Mesenteric fat pad (tissue), 1 donor: Measurements from ENCODE around the gene POLR2L. TPM values are rescaled to one million over a fixed set of nuclear protein-coding genes. Genes with fewer than 3 reads are reported as not detected.

Source experiments
- DNase-seq: peaks from one replicate; pipeline ENCODE4 v3.0.0-alpha.2; 2020; ENCODE audit warnings: low spot score
- total RNA-seq: library from RNA; stranded (reverse); fragmentation: NEBNext Ultra II Directional; extraction: Animal tissue kit (Norgen Biotek cat#: 25700); gene quantifications from one replicate; pipeline ENCODE4 v1.2.1, GENCODE V29; 2021
- donor health status: DM: yes; HTN: yes; CAD: no.

POLR2L gene
- total RNA-seq, 1 donor from 2014 or later = 203 TPM

DNA sequence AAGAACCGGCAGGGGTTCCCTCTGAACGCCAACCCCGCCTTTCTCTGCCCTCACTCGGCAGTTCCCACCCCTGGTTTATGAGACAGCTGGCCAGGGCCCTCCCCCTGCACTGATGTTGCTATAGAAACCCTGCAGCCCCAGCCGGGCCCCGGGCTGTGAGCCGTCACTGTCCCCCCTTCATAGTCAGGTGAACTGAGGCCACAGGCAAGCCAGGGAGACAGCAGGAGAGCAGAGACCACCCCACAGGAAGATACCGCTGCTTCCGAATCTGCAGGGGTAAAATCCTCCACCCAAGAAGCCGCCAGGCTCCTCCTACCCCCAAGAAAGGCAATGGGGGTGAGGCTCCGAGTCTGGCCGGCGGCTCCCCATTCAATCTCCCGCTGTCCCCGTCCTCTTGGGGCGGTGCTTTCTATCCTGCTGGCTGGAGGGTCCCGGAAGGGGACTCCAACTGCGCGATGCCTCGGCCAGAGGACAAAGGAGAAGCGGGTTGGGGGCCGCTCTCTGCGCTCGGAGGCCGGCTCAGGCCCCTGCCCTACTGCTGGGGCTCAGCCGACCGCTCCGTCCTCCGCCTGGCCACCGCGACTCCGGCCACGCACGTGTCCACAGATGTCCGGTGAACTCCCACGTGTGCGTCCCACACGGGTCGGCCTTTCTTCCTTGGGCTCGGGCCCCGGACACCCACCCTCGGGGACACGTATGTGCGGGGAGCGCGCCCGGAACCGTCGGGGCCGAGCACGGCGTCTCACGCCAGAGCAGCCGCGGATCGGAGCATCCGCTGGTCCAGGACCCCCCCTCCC is 44.8 kb downstream of the POLR2L start:
- no peak for DNase-seq

DNA sequence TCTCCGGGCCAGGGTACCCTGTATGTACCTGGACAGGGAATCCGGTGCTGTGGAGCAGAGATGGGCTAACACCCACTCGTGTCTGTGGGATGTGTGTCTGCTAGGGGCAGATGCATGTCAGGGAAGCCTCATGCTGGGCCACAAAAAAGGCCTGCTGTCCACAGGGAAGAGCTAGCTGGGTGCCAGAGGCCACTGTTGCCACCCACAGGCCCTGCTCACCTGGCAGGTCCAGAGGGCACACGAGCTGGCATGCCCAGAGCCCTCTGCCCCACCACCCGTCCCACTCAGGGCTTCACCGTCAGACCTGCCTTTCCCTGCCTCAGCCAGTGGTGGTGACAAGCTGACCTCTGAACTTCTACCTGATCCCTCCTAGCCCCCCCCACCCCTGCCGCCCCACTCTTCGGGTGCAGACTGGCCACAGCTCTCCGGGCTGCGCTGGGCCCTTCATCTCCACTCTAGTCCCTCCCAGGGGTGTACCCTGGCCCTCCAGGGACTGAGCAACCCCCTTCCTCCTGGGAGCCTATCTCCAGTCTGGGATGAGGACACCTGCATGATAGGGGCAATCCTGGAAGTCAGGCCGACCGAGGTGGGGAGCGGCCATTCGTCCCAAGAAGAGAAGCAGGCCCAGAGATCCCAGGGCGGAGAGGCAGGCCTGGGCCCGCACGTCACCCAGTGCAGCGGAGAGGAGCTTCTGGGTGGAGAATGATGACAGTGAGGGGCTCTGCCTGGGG is 45.6 kb downstream of the POLR2L start:
- DNase-seq = no peak

DNA sequence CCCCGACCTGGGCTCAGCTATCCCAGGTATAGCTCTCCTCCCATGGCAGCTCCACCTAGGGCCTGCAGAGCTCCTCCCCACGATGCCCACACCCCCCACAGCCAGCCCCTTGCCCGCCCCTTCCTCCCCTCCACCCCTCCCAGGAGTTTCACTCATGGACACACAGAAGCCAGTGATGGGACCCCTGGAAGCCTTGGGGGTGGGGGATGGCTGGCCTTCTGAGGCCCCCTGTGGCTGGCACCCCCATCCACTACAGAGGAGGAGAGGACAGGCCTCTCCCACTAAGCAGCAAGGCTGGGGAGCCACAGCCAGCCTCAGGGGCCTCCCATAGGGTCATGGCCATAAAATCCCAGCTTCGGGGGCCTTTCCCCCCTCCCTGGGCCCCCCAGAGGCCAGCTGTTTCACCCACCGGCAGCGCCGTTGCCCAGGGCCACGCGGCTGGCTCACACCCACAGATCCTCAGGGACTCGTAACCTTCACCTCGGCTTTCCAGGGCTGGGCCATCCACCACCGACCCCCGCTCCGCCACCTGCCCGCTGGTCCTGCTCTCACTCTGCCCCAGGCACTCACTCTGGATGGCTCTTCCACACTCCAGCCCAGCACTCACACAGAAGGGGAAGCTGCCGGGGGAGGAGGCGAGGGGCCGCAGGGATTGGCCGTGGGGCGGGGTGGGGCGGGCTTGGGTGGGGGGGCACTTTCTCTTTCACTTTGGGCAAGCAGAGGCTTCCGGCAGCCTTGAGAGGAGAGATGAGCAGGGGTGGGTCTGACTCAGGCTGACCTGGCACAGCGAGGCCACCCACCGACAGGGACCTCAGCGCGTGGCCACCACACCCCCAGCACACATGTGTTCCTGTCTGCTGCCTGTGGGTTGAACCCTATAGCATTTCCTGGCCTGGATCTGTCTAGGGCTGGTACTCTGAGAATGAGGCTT is 46.4 kb downstream of the POLR2L start:
- DNase-seq = no peak

DNA sequence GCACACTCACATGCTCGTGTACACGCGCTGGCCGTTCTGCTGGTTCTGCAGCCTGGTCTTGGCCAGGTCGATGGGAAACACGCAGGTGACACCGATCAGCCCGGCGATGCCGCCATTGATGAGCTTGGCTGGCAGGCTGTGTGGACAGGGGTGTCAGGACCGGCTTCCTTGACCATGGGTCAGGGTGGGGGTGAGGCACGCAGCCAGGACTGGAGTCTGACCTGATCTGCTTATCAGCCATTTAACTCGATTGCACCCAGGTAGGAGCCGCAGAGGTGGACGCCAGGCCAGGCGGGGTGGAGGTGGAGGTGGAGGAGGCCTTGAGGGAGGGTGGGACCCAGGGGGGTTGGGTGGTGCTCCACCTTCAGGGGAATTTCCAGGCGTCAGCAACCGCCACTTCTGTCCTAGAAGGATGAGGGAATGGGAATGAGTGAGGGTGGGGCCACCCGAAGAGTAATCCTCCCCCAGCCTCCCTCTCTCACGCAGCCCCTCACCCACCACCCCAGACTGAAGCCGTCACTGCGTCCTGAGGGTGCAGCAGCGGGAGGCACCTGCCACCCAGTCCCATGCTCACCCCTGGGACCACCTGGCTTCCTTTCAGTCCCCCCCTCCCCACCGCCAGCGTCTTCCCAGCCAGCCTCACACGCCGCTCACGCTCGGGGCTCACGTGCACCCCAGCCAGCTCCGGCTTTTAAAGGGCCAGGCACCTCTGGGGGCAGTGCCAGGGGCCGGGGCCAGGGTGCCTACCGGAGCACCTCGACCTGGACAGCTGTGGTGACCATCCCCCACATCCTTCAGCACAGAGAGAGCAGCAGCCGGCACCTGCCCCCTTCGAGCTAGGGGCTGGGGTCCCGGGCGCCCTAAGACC is 47.3 kb downstream of the POLR2L start:
- DNase-seq = no peak

DNA sequence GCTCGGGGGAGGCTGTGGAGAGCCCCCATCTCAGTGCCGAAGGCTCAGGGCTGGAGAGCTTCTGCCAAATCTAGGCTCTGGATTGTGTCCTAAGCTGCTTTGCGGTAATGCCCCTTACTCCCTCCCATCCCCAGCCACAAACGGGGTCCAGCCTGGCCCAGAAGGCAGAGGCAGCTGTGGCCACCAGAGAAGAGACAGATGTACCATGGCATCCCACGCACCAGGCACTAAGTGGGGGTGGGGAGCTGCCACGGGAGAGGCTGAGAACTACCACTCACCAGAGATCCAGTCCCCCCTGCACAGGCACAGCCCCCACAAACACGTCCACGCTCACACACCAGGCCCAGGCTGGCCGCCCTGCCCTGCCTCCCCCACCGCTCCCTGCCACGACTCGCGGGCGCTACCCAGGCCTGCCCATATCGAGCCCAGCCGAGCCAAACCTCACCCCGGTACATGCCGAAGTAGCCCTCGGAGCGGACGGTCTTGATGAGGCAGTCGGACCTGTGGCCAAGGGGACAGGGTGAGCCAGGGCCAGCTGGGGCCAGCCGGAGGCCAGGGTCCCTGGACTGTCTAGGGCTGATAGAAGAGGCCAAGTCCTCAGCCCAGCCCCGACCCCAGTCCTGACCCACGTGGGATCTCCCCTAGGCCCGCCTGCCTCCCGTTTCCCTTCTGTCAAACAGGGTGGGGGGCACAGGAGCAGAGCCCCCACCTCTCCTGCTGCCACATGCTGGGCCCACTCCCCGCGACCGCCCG is 48.1 kb downstream of the POLR2L start:
- no peak for DNase-seq

DNA sequence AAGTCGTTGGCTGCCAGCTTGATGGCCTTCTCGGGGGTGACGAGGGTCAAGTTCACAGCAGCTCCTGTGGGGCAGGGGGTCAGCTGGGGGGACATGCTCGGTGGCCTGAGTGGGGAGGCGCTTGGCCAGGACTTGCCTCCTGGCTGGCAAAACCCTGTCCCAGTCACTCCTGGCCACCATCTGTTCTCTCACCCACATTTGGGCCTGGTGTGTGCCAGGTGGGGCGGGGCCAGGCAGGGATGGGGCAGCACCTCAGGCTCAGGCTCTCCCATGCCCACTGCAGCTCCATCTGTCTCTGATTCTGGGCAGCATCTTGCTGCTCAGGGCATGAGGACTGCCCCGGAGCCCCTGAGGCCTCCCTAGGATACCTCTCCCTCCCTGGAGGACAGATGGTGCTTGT is 48.8 kb downstream of the POLR2L start:
- no peak for DNase-seq

DNA sequence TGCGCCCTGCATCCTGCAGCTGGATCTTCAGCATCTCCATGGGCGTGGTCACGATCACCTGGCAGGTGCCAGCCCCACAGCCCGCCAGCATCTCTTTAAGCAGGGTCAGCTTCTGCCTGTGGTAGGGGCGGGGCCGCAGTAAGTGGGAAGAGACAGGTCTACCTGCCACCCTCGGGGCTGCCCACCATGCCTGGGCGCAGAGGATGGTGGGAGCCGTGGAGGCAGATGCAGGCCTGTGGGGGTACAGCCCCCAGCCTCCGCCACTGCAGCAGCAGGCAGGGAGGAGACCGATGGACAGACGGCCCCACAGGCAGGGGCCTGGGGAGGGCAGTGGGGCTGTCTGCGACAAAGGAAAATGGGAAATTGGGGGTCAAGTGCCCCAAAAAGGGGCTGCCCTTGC is 49.5 kb downstream of the POLR2L start:
- no peak for DNase-seq

DNA sequence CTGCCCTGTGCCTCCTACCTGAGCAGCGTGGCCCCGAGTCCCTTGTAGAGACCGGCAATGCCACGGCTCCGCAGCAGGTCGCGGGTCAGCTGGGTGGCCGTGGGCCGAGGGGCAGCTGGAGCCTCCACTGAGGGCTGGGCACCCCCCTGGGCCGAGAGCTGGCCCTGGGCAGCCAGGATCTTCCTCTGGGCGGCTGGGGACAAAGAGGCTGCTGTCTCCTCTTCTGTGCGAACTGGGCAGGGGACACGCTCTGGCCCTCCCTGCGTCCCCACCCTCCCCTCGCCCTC is 49.9 kb downstream of the POLR2L start:
- DNase-seq = no peak

DNA sequence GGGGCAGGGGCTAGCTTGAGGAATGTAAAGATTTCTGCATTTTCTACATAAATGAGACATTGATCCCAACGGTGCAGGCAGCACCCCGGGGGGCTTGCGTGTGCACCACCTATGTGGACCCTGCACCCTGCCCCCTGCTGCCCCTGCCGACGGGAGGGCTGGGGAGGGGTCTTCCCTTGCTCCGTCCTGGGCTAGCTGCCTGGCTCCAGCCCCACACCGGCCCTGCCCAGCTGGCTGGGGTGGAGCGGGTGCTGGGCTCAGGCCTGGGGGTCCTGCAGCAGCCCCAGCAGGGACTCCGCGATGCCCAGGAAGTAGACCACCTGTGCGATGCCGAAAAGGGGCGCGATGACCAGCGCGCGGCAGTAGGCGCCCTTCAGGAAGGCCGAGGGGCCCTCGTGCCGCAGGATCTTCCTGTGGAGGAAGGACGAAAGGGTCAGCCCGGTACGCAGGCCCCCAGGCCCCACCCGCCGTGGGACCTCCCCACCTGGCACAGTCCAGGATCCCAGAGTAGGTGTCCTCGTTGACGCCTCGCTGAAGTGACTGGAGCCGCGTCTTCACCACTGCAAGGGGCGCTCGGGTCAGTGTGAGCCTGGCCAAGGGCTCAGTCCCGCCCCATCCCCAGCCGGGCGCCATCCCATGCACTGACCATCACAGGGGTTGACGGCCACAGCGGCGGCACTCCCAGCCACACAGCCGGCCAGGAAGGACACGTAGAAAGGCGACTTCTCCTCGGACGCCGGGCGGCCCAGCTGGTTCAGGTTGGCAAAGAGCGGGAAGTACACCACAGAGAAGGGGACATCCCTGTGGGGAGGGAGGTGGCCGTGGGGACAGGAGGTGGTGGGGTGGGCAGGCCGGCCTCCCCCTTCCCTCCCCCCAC is 50.4 kb downstream of the POLR2L start:
- no peak for DNase-seq

DNA sequence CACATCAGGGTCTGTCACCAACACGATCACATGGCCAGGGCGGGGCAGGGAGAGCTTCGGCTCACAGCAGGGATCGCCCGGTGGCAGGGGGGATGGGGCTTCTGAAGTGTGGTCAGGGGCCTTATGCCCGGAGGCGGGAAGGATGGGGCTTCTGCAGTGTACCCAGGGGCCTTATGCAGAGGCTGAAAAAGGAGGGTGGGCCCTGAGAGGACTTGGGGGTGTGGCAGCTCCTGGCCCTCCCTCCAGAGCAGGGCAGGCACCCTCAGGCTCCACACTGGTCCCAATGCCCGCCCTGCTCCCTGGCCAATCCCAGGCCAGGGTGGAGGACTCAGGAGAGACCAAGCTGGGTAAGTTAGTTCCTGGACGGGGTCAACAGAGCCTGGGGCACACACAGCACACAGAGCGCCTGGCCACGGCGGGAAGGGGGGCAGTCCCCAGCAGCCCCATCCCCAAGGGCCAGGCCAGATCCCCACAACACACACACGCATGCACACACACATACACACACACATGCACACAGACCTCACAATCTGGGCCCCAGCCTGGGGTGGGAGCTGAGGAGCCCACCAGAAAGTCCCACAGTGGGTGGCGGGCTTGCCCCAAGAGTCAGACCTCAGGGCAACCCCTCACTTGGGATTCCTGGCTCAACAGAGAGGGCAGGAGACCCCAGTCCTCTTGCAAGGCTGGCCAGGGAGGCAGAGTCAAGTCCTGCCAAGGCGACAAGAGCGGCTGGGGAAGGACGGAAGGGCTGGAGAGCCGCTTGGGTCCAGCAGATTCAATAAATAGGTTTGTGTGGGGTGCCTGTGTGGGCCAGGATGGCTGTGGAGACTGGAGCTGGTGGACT is 51.4 kb downstream of the POLR2L start:
- no peak for DNase-seq

DNA sequence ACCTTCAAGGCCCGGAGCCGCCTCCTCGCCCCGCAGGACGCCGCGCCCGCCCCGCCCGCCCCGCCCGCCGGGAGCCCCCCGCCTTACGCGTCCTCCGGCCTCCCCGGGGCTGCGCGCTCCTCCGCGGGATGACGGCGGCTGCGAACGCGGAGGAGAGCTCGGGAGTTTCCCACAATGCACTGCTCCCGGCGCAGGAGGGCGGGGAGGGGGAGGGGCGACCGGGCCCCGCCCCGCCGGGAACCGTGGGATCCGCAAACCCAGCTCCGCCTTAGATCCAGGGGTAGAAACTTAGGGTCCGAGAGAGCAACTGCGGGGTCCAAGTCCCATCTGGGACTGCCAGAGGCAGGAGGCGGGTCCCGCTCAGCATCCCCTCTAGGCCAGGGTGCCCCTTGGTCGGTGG is 52.4 kb downstream of the POLR2L start, which contains the start of gene CEND1:
CEND1 (minus strand) TSS at position 148 of the 400 bp plus-strand sequence. CDS start 1,514 bp downstream, outside the sequence.
- no peak for DNase-seq

Other genes with a start within 250 kb of the POLR2L start
- gene IRF7, start 226.6 kb downstream of the POLR2L start, total RNA-seq = 29.1 TPM
- 1.1 TPM for gene CDHR5, start 217.6 kb downstream of the POLR2L start, total RNA-seq
- gene SCT, start 215.3 kb downstream of the POLR2L start, total RNA-seq = not detected
- 0.71 TPM for gene DRD4, start 205.3 kb downstream of the POLR2L start, total RNA-seq
- 25.9 TPM for gene DEAF1, start 147.3 kb downstream of the POLR2L start, total RNA-seq
- gene TMEM80, start 146.7 kb downstream of the POLR2L start, total RNA-seq = 14.6 TPM
- gene EPS8L2, start 136.3 kb downstream of the POLR2L start, total RNA-seq = 12.1 TPM
- 277 TPM for gene TALDO1, start 95.1 kb downstream of the POLR2L start, total RNA-seq
- 54.1 TPM for gene GATD1, start 65.0 kb downstream of the POLR2L start, total RNA-seq
- gene CEND1, start 52.4 kb downstream of the POLR2L start, total RNA-seq = not detected
- gene SLC25A22, start 44.2 kb downstream of the POLR2L start, total RNA-seq = 26.3 TPM
- gene PIDD1, start 37.3 kb downstream of the POLR2L start, total RNA-seq = 10.2 TPM
- gene RPLP2, start 32.6 kb downstream of the POLR2L start, total RNA-seq = 2,673 TPM
- 1,877 TPM for gene PNPLA2, start 23.6 kb downstream of the POLR2L start, total RNA-seq
- 6.8 TPM for gene CRACR2B, start 14.6 kb downstream of the POLR2L start, total RNA-seq
- 776 TPM for gene CD151, start 9.6 kb downstream of the POLR2L start, total RNA-seq
- gene TSPAN4, start 323 bp upstream of the POLR2L start, total RNA-seq = 120 TPM
- gene CHID1, start 68.3 kb upstream of the POLR2L start, total RNA-seq = 72.1 TPM
- gene AP2A2, start 83.3 kb upstream of the POLR2L start, total RNA-seq = 120 TPM
- not detected for gene MUC6, start 194.2 kb upstream of the POLR2L start, total RNA-seq
- 0.80 TPM for gene MUC2, start 232.3 kb upstream of the POLR2L start, total RNA-seq